Left renal pelvis (tissue), 4 donors: Measurements from ENCODE around the gene SPECC1. TPM values are rescaled to one million over a fixed set of nuclear protein-coding genes. Genes with fewer than 3 reads are reported as not detected.
"Not testable (repeated sequence)": the region's sequence is repeated elsewhere in the genome, so short reads cannot be mapped to it uniquely, and the experiment has no call there.

ENCODE experiments used
- DNase-seq, 4 donors: peaks; one replicate each; pipeline ENCODE4 v3.0.0-alpha.2; 2013; ENCODE audit warnings: low read depth in 4 of 4, low spot score in 3 of 4
- polyA plus RNA-seq, 4 donors: library from polyadenylated mRNA; unstranded; fragments of 120-200 nt; gene quantifications; one replicate each; pipeline ENCODE4 v1.2.1, GENCODE V29; 2013; ENCODE audit not compliant: insufficient read length in 4 of 4

Gene SPECC1
- polyA plus RNA-seq, 4 donors = 12.4 to 24.0 (median 16.9) TPM

- no peak for DNase-seq
These were observed 712 bp upstream of the SPECC1 start for GRCh38 chr17:20008242-20009051.

- DNase-seq = no peak
These were observed 182 bp upstream of the SPECC1 start for GRCh38 chr17:20009052-20009301.

- DNase-seq = no peak
These were observed 1.1 kb downstream of the SPECC1 start for GRCh38 chr17:20010099-20010863.

GRCh38 chr17:20010936-20011335, 1.8 kb downstream of the SPECC1 start:
- no peak for DNase-seq

GRCh38 chr17:20012017-20012536, 2.9 kb downstream of the SPECC1 start:
- no peak for DNase-seq

- not testable (repeated sequence) for DNase-seq
These were observed 7.4 kb downstream of the SPECC1 start for GRCh38 chr17:20016475-20016992.

GRCh38 chr17:20022701-20023100, 13.5 kb downstream of the SPECC1 start:
- no peak for DNase-seq

GRCh38 chr17:20026960-20027359, 17.8 kb downstream of the SPECC1 start:
- DNase-seq = no peak

- DNase-seq = no peak
These were observed 19.3 kb downstream of the SPECC1 start for GRCh38 chr17:20028443-20028842.

GRCh38 chr17:20032636-20033035, 23.5 kb downstream of the SPECC1 start:
- no peak for DNase-seq

- no peak for DNase-seq
These were observed 24.3 kb downstream of the SPECC1 start for GRCh38 chr17:20033415-20033814.

- no peak for DNase-seq
These were observed 26.3 kb downstream of the SPECC1 start for GRCh38 chr17:20035501-20035900.

GRCh38 chr17:20037286-20037685, 28.1 kb downstream of the SPECC1 start:
- not testable (repeated sequence) for DNase-seq

GRCh38 chr17:20039037-20039436, 29.9 kb downstream of the SPECC1 start:
- DNase-seq = no peak

GRCh38 chr17:20040216-20040615, 31.1 kb downstream of the SPECC1 start:
- DNase-seq = no peak

- DNase-seq = no peak
These were observed 33.9 kb downstream of the SPECC1 start for GRCh38 chr17:20043021-20043420.

GRCh38 chr17:20045476-20045875, 36.3 kb downstream of the SPECC1 start:
- DNase-seq = no peak

- DNase-seq = no peak
These were observed 37.5 kb downstream of the SPECC1 start for GRCh38 chr17:20046629-20047028.

- no peak for DNase-seq
These were observed 42.5 kb downstream of the SPECC1 start for GRCh38 chr17:20051624-20052023.

- no peak for DNase-seq
These were observed 44.3 kb downstream of the SPECC1 start for GRCh38 chr17:20053361-20053964.

- DNase-seq = no peak
These were observed 50.6 kb downstream of the SPECC1 start for GRCh38 chr17:20059728-20060188.
